HepG2 (cell line): ENCODE results near the gene SOCS1. TPM values are rescaled to one million over a fixed set of nuclear protein-coding genes. Genes with fewer than 3 reads are reported as not detected.
A peak's percentile ranks its signal among the peaks of the same experiment; 100 is the strongest.

Source experiments
- ESRRA ChIP-seq: sonication (generic); formaldehyde crosslinking; IDR thresholded peaks from 2 replicates; pipeline ENCODE4 v1.5.1; 2020; ENCODE audit warnings: mild to moderate bottlenecking, low read depth, missing genetic modification reagents
- KDM2A ChIP-seq: sonication (generic); formaldehyde crosslinking; IDR thresholded peaks from 2 replicates; pipeline ENCODE4 v1.4.0; 2020; ENCODE audit warnings: low read depth, missing genetic modification reagents, borderline replicate concordance
- NCOA5 ChIP-seq: sonication (generic); formaldehyde crosslinking; IDR thresholded peaks from 2 replicates; pipeline ENCODE4 v1.4.0; 2020; ENCODE audit warnings: missing genetic modification reagents
- SRF ChIP-seq: IDR thresholded peaks from 2 replicates; pipeline ENCODE4 v1.6.1; 2011; ENCODE audit warnings: mild to moderate bottlenecking, low read depth, low read length, moderate library complexity
- ZNF263 ChIP-seq: sonication (generic); formaldehyde crosslinking; IDR thresholded peaks from 2 replicates; pipeline ENCODE4 v1.4.0; 2020; ENCODE audit warnings: missing genetic modification reagents
- ZNF564 ChIP-seq: sonication (generic); formaldehyde crosslinking; IDR thresholded peaks from 2 replicates; pipeline ENCODE4 v1.8.1; 2023; ENCODE audit warnings: mild to moderate bottlenecking, missing genetic modification reagents
- ZNF75D ChIP-seq: sonication (generic); formaldehyde crosslinking; IDR thresholded peaks from 2 replicates; pipeline ENCODE4 v1.8.1; 2023; ENCODE audit warnings: missing genetic modification reagents, mild to moderate bottlenecking, borderline replicate concordance
- polyA plus RNA-seq, 8 experiments: library from polyadenylated mRNA; depleted of rRNA in 3 of 8; stranded (reverse) in 7 of 8; unstranded in 1 of 8; fragments of >200 nt; fragmentation: Illumina TruSeq in 4 of 8; extraction: Trizol in 4 of 8; gene quantifications; 2 replicates each; pipeline versions ENCODE4 v1.2.1 to v1.2.3, GENCODE V29; 2011 to 2016; ENCODE audit warnings: low read depth in 4 of 8, missing spikeins in 1 of 8, mixed read lengths in 1 of 8; ENCODE audit not compliant: insufficient read depth in 1 of 8
- total RNA-seq, 5 experiments: library from RNA; depleted of rRNA; stranded (reverse); fragments of >200 nt; fragmentation: Illumina TruSeq; extraction: Trizol; gene quantifications; 2 replicates each; pipeline ENCODE4 v1.2.3, GENCODE V29; 2016; ENCODE audit warnings: low read depth in 1 of 5
- TF ChIP-seq, protein P1 (sequence below): sonication (generic); formaldehyde crosslinking; IDR thresholded peaks from 2 replicates; pipeline ENCODE4 v1.5.1; 2020; ENCODE audit warnings: missing genetic modification reagents, mild to moderate bottlenecking, borderline replicate concordance
- TF ChIP-seq, protein P2 (sequence below): sonication (generic); formaldehyde crosslinking; IDR thresholded peaks from 2 replicates; pipeline ENCODE4 v1.5.0; 2020; ENCODE audit warnings: mild to moderate bottlenecking, missing genetic modification reagents
- TF ChIP-seq, protein P3 (sequence below), 2 experiments: fragments of 450-650 bp in 1 of 2; sonication (generic) in 1 of 2; formaldehyde crosslinking in 1 of 2; IDR thresholded peaks; 2 replicates each; pipeline versions ENCODE4 v1.6.1 to v1.8.0; 2016 to 2022; ENCODE audit warnings: antibody characterized with exemption in 1 of 2, mild to moderate bottlenecking in 1 of 2, missing genetic modification reagents in 1 of 2
- TF ChIP-seq, protein P4 (sequence below): sonication (generic); formaldehyde crosslinking; IDR thresholded peaks from 2 replicates; pipeline ENCODE4 v1.5.1; 2020; ENCODE audit warnings: mild to moderate bottlenecking, moderate library complexity, missing genetic modification reagents

The SOCS1 gene
- total and polyA plus RNA-seq, 2 of the 13 experiments (the other 11 are each of a cell fraction or from before 2014, with no cell fraction given) = 5.3 to 6.3 TPM

- TF ChIP-seq, protein P1, sequence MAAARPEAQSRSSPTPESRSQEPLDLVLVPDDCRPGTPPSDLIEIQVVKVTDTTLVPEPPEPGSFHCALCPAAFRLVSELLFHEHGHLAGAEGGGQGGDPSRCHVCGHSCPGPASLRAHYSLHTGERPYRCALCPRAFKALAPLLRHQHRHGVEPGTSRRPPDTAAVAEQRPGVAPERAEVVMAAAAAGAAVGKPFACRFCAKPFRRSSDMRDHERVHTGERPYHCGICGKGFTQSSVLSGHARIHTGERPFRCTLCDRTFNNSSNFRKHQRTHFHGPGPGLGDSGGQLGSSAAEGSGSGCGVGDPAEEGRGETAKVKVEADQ (CRISPR knock-in tag) = no peak
- TF ChIP-seq, protein P2, sequence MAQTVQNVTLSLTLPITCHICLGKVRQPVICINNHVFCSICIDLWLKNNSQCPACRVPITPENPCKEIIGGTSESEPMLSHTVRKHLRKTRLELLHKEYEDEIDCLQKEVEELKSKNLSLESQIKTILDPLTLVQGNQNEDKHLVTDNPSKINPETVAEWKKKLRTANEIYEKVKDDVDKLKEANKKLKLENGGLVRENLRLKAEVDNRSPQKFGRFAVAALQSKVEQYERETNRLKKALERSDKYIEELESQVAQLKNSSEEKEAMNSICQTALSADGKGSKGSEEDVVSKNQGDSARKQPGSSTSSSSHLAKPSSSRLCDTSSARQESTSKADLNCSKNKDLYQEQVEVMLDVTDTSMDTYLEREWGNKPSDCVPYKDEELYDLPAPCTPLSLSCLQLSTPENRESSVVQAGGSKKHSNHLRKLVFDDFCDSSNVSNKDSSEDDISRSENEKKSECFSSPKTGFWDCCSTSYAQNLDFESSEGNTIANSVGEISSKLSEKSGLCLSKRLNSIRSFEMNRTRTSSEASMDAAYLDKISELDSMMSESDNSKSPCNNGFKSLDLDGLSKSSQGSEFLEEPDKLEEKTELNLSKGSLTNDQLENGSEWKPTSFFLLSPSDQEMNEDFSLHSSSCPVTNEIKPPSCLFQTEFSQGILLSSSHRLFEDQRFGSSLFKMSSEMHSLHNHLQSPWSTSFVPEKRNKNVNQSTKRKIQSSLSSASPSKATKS (CRISPR knock-in tag) = no peak
- TF ChIP-seq NCOA5 (no peak; the same call in 1 of the 2 replicates), KDM2A (CRISPR knock-in tag) (no peak), ZNF263 (no peak), ZNF564 (CRISPR knock-in tag) (0 out of 2 replicates have a peak, but pooled peaks have one; percentile 3), SRF (no peak), ZNF75D (CRISPR knock-in tag) (no peak), ESRRA (CRISPR knock-in tag) (no peak)
- TF ChIP-seq, protein P3, sequence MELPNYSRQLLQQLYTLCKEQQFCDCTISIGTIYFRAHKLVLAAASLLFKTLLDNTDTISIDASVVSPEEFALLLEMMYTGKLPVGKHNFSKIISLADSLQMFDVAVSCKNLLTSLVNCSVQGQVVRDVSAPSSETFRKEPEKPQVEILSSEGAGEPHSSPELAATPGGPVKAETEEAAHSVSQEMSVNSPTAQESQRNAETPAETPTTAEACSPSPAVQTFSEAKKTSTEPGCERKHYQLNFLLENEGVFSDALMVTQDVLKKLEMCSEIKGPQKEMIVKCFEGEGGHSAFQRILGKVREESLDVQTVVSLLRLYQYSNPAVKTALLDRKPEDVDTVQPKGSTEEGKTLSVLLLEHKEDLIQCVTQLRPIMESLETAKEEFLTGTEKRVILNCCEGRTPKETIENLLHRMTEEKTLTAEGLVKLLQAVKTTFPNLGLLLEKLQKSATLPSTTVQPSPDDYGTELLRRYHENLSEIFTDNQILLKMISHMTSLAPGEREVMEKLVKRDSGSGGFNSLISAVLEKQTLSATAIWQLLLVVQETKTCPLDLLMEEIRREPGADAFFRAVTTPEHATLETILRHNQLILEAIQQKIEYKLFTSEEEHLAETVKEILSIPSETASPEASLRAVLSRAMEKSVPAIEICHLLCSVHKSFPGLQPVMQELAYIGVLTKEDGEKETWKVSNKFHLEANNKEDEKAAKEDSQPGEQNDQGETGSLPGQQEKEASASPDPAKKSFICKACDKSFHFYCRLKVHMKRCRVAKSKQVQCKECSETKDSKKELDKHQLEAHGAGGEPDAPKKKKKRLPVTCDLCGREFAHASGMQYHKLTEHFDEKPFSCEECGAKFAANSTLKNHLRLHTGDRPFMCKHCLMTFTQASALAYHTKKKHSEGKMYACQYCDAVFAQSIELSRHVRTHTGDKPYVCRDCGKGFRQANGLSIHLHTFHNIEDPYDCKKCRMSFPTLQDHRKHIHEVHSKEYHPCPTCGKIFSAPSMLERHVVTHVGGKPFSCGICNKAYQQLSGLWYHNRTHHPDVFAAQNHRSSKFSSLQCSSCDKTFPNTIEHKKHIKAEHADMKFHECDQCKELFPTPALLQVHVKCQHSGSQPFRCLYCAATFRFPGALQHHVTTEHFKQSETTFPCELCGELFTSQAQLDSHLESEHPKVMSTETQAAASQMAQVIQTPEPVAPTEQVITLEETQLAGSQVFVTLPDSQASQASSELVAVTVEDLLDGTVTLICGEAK (IDR thresholded peaks at IDR 0.05) = no peak
- TF ChIP-seq, protein P3 (CRISPR knock-in tag; IDR thresholded peaks at IDR 0.05) = no peak
- TF ChIP-seq, protein P4, sequence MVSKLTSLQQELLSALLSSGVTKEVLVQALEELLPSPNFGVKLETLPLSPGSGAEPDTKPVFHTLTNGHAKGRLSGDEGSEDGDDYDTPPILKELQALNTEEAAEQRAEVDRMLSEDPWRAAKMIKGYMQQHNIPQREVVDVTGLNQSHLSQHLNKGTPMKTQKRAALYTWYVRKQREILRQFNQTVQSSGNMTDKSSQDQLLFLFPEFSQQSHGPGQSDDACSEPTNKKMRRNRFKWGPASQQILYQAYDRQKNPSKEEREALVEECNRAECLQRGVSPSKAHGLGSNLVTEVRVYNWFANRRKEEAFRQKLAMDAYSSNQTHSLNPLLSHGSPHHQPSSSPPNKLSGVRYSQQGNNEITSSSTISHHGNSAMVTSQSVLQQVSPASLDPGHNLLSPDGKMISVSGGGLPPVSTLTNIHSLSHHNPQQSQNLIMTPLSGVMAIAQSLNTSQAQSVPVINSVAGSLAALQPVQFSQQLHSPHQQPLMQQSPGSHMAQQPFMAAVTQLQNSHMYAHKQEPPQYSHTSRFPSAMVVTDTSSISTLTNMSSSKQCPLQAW (CRISPR knock-in tag) = 0 out of 2 replicates have a peak, but pooled peaks have one; percentile 27
Measured at GRCh38 chr16:11254913-11255736, 879 bp downstream of the SOCS1 start (continued).
